Endothelial cell of umbilical vein (primary cell): Measurements from ENCODE around the gene TSPYL1. TPM values are rescaled to one million over a fixed set of nuclear protein-coding genes. Genes with fewer than 3 reads are reported as not detected.
A peak's percentile ranks its signal among the peaks of the same experiment; 100 is the strongest.

Experiments used
- Bru-seq: library from RNA; stranded (reverse); fragments of 400-500 nt; gene quantifications from one replicate; lab custom pipeline; 2021; lab: Mats Ljungman, UMichigan
- BruChase-seq, 2 experiments: library from RNA; stranded (reverse); fragments of 400-500 nt; gene quantifications; one replicate each; lab custom pipeline; 2021; lab: Mats Ljungman, UMichigan
- BruUV-seq: library from RNA; stranded (reverse); fragments of 400-500 nt; replicated peaks from 2 replicates; lab custom pipeline; 2021; lab: Mats Ljungman, UMichigan
- CTCF ChIA-PET: fragments of 300-600, 350-600 bp; sonication (Branson Sonifier 250); formaldehyde crosslinking; loops from one replicate; lab custom pipeline; 2021; ENCODE audit warnings: antibody characterized with exemption, inconsistent platforms; lab: Charles Lee
- POLR2A ChIA-PET: fragments of 300-600, 350-600 bp; sonication (Branson Sonifier 250); formaldehyde crosslinking; loops from one replicate; lab custom pipeline; 2021; ENCODE audit warnings: antibody characterized with exemption, inconsistent platforms; lab: Charles Lee
- DNase-seq: peaks from one replicate; pipeline ENCODE4 v3.0.0-alpha.2; 2011; ENCODE audit warnings: low read depth, low spot score
- FAIRE-seq: peaks from 2 replicates; lab custom pipeline; 2011; peaks lifted over from hg19 to GRCh38; lab: Jason Lieb, UNC
- H2AFZ ChIP-seq: 2 replicates; pipeline ENCODE4 v1.6.0; 2012; ENCODE audit warnings: low read depth, low read length, control low read depth, inconsistent platforms
- H3K27ac ChIP-seq: 2 replicates; pipeline ENCODE4 v1.5.1; 2011; ENCODE audit warnings: low read depth, mild to moderate bottlenecking, control low read depth, low read length, moderate library complexity; ENCODE audit not compliant: insufficient read depth
- H3K27me3 ChIP-seq, 2 experiments: 2 replicates each; pipeline versions ENCODE4 v1.6.0 to v1.6.1; 2011; ENCODE audit warnings: low read length in 2 of 2, mixed read lengths in 1 of 2; ENCODE audit not compliant: control insufficient read depth in 2 of 2, insufficient read depth in 2 of 2
- H3K36me3 ChIP-seq, 2 experiments: 2 replicates in 1 of 2; 3 replicates in 1 of 2; pipeline ENCODE4 v1.5.1; 2011; ENCODE audit warnings: low read length in 2 of 2, mild to moderate bottlenecking in 1 of 2, moderate library complexity in 1 of 2; ENCODE audit not compliant: control insufficient read depth in 2 of 2, insufficient read depth in 2 of 2; ENCODE audit errors: extremely low read depth in 1 of 2
- H3K4me1 ChIP-seq: 3 replicates; pipeline ENCODE4 v1.5.1; 2011; ENCODE audit warnings: mild to moderate bottlenecking, low read length; ENCODE audit not compliant: control insufficient read depth, insufficient read depth; ENCODE audit errors: extremely low read depth
- H3K4me2 ChIP-seq: 2 replicates; pipeline ENCODE4 v1.6.1; 2011; ENCODE audit warnings: low read length, control low read depth, mixed read lengths; ENCODE audit not compliant: insufficient read depth
- H3K4me3 ChIP-seq, 3 experiments: fragments of 200-600 bp in 1 of 3; sonication (generic), shearing (Covaris generic) in 1 of 3; replicated peaks in 1 of 3; 2 replicates each; pipeline ENCODE4 v1.5.1; 2011 to 2016; ENCODE audit warnings: control low read depth in 3 of 3, low read length in 3 of 3, mild to moderate bottlenecking in 2 of 3, inconsistent platforms in 1 of 3, low read depth in 1 of 3, moderate library complexity in 1 of 3; ENCODE audit not compliant: insufficient read depth in 1 of 3
- H3K79me2 ChIP-seq: 2 replicates; pipeline ENCODE4 v1.6.0; 2012; ENCODE audit warnings: low read length, inconsistent platforms; ENCODE audit not compliant: control insufficient read depth, insufficient read depth
- H3K9ac ChIP-seq: replicated peaks from 2 replicates; pipeline ENCODE3; 2011; ENCODE audit warnings: low read length, control low read depth; ENCODE audit not compliant: insufficient read depth; ENCODE audit errors: extremely low read depth
- H3K9me1 ChIP-seq: replicated peaks from 3 replicates; pipeline ENCODE4 v1.6.0; 2011; ENCODE audit warnings: mild to moderate bottlenecking, low read length; ENCODE audit not compliant: control insufficient read depth, insufficient read depth; ENCODE audit errors: extremely low read depth
- H3K9me3 ChIP-seq: replicated peaks from 2 replicates; pipeline ENCODE4 v1.5.1; 2012; ENCODE audit warnings: low read length, inconsistent platforms; ENCODE audit not compliant: control insufficient read depth, insufficient read depth
- H4K20me1 ChIP-seq: replicated peaks from 2 replicates; pipeline ENCODE3; 2011; ENCODE audit warnings: mild to moderate bottlenecking, low read length; ENCODE audit not compliant: control insufficient read depth, insufficient read depth; ENCODE audit errors: extremely low read depth
- CTCF ChIP-seq, 2 donors: IDR thresholded peaks; 1 replicate in 1 of 2; 2 replicates in 1 of 2; pipeline ENCODE4 v1.5.1; 2011; ENCODE audit warnings: low read length in 2 of 2, mild to moderate bottlenecking in 2 of 2, moderate library complexity in 2 of 2, control low read depth in 1 of 2, inconsistent platforms in 1 of 2, low read depth in 1 of 2; ENCODE audit not compliant: insufficient read depth in 1 of 2; ENCODE audit errors: extremely low read depth in 1 of 2
- FOS ChIP-seq: IDR thresholded peaks from 2 replicates; pipeline ENCODE4 v1.6.1; 2011; ENCODE audit warnings: mild to moderate bottlenecking, low read length, moderate library complexity, borderline replicate concordance; ENCODE audit not compliant: insufficient read depth
- GATA2 ChIP-seq: IDR thresholded peaks from 2 replicates; pipeline ENCODE4 v1.7.0; 2011; ENCODE audit warnings: low read depth, mild to moderate bottlenecking, moderate library complexity, mixed read lengths, low read length; ENCODE audit not compliant: insufficient read length, insufficient read depth
- JUN ChIP-seq: IDR thresholded peaks from 2 replicates; pipeline ENCODE4 v1.6.1; 2011; ENCODE audit warnings: borderline replicate concordance, low read depth; ENCODE audit not compliant: insufficient read length, insufficient read depth
- MYC ChIP-seq: IDR thresholded peaks from one replicate; pipeline ENCODE4 v1.6.1; 2011; ENCODE audit warnings: mild to moderate bottlenecking, low read depth, low read length
- POLR2A ChIP-seq: IDR thresholded peaks from 2 replicates; pipeline ENCODE4 v1.6.1; 2012; ENCODE audit warnings: low read depth, mild to moderate bottlenecking, control low read depth, low read length
- POLR2AphosphoS5 ChIP-seq: IDR thresholded peaks from 2 replicates; pipeline ENCODE4 v1.6.1; 2012; ENCODE audit warnings: low read depth, mild to moderate bottlenecking, control low read depth, low read length, moderate library complexity; ENCODE audit not compliant: insufficient read depth
- dilution Hi-C: fragments of 300-500 bp; cut with MboI; formaldehyde crosslinking; loops from one replicate; pipeline ENCODE4 v1.15.0; 2019; ENCODE audit warnings: low sequenced_read_pairs; ENCODE audit not compliant: extremely low pct_ligation_motif_present
- intact Hi-C: fragments of 100-400 bp; cut with micrococcal nuclease; formaldehyde crosslinking; loops from one replicate; pipeline ENCODE4 v1.10.0; 2022
- long read RNA-seq: library from polyadenylated mRNA; stranded (forward); transcript quantifications from one replicate; pipeline ENCODE4 v2.0.0, GENCODE V29; 2021
- polyA minus RNA-seq, 3 experiments: library from RNA; depleted of rRNA, polyadenylated mRNA; stranded (reverse); fragments of >200 nt; gene quantifications; 1 replicate in 1 of 3; 2 replicates in 2 of 3; pipeline ENCODE4 v1.2.3, GENCODE V29; 2011
- polyA plus RNA-seq, 4 experiments: library from polyadenylated mRNA; depleted of rRNA in 3 of 4; stranded (reverse) in 3 of 4; unstranded in 1 of 4; fragments of >200 nt; gene quantifications; 2 replicates each; pipeline versions ENCODE4 v1.2.1 to v1.2.3, GENCODE V29; 2011 to 2012; ENCODE audit warnings: missing spikeins in 1 of 4
- total RNA-seq: library from RNA; stranded (reverse); gene quantifications from 2 replicates; pipeline ENCODE4 v1.2.3, GENCODE V29; 2021

TSPYL1 gene
- total RNA-seq = 54.5 and 57.3 TPM in 2 replicates
- 28.7 and 32.1 TPM in 2 replicates for polyA plus RNA-seq
- polyA plus RNA-seq (2011; cell fraction: cytosol; rRNA removed) = 22.7 and 22.8 TPM in 2 replicates
- polyA plus RNA-seq (2011; cell fraction: nucleus; rRNA removed) = 16.6 and 18.5 TPM in 2 replicates
- 30.1 and 38.2 TPM in 2 replicates for polyA plus RNA-seq (2012)
- polyA minus RNA-seq = 94.4 and 108 TPM in 2 replicates
- 47.3 TPM for polyA minus RNA-seq (2011; cell fraction: cytosol; rRNA and poly(A)+ RNA removed)
- 22.3 and 26.4 TPM in 2 replicates for polyA minus RNA-seq (2011; cell fraction: nucleus; rRNA and poly(A)+ RNA removed)
- percentile 88 among the genes with signal in this experiment for Bru-seq, nascent RNA
- BruChase-seq, experiment 1, labeled RNA remaining after a 6-hour chase = percentile 99 among the genes with signal in this experiment
- BruChase-seq, experiment 2, labeled RNA remaining after a 2-hour chase = percentile 99 among the genes with signal in this experiment
- long read RNA-seq, transcript TSPYL1-201 (1 exons, 3,326 nt) = major isoform, 35 of 35 reads
- long read RNA-seq, partial matches to known transcripts = 0 of 35 reads
- long read RNA-seq, other reads (novel, unspliced or antisense) = 0 of 35 reads

DNA sequence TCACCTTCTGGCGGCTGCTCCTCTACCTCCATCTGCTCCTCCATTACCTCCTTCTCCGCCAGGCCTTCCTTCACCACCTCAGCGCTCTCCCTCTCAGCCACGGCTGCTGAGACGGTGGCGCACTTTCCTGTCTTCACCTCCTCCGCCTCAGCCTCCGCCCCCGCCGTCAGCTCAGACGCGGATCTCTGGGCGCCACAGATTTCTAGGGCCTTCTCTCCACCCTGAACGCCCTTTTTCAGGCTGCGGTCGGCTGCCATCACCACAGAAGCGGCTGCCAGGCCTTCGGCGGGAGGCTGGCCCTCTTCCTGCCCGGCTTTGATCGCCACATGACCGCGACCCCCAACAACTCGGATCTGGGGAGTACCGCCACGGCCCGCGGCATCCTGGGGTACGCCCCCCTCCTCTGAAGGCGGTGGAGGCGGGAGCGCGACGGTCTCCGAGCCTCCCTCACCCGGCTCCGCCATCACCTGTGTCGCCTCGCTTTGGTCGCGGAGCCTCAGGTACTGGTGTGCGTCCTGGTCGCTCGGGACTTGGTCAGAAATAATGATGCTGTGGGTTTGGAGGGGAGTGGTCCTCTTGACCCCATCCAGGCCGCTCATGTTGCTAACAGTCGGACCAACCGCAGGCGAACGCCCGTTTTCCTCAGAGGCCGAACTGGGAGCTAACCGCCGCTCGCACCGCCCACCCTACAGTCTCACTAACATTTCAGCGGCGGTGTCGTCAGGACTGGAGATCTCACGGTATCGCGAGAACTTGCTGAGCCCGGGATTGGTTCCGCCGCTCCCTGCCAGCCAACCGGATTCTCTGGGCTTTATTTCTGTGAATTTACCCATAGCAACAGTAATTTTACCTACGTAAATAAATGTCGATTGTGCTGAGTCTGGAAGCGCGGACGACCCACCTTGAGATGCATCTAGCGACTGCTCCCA lies at the start of gene TSPYL1:
TSPYL1 (minus strand) TSS at position 699 of the 929 bp plus-strand sequence; CDS start at position 599, 100 bp downstream.
- dilution Hi-C loops = no loop called here

More for the DNA sequence above, at the start of gene TSPYL1:
- peaks cover 0 to 5% of the 10 kb centered on the region in 2 experiments for H3K36me3 ChIP-seq
- peak within 1 kb of the TSS; percentile 80 for H2AFZ ChIP-seq
- no peaks in the 10 kb centered on the region for H3K9me1 ChIP-seq
- H3K9me3 ChIP-seq = no peaks in the 10 kb centered on the region
- intact Hi-C loops = loop anchor here (1.0 to 2.0 kb wide), 4 partner anchors 25 to 337 kb away; partner anchors contain the start of genes RSPH4A, RWDD1 and TSPYL4
- TF ChIP-seq FOS (no peak), GATA2 (no peak), POLR2A (peak; percentile 90), CTCF (IDR thresholded peaks at IDR 0.05; ENCODE audit: extremely low read depth in 1 of 2, insufficient read depth in 1 of 2, low read depth in 1 of 2, low read length in 2 of 2) (no peak), MYC (no peak), POLR2AphosphoS5 (peak; percentile 80), JUN (no peak)
- peak within 1 kb of the TSS; percentile 94 for H3K9ac ChIP-seq
- POLR2A ChIA-PET = interaction anchor here (0.6 to 1.2 kb wide), 8 partner anchors 8 to 291 kb away, joined by 3 to 7 read pairs (median 4); partner anchors contain the start of gene CALHM5
- H3K4me2 ChIP-seq = peak within 1 kb of the TSS; percentile 85
- H3K4me3 ChIP-seq = peak within 1 kb of the TSS; percentile 44 to 79 (median 53)
- peaks cover 3% of the 10 kb centered on the region for H4K20me1 ChIP-seq
- FAIRE-seq = peak; percentile 94
- no TSS peak for BruUV-seq
- H3K27me3 ChIP-seq = no peaks in the 10 kb centered on the region
- H3K79me2 ChIP-seq = peaks cover 38% of the 10 kb centered on the region
- peak within 1 kb of the TSS; percentile 84 for H3K27ac ChIP-seq
- peaks cover 37% of the 10 kb centered on the region for H3K4me1 ChIP-seq
- DNase-seq = peak; percentile 98
- CTCF ChIA-PET = interaction anchor here (0.6 to 5.1 kb wide), 13 partner anchors 8 to 284 kb away, joined by 3 to 77 read pairs (median 6); partner anchors contain the start of gene CALHM5
